ENCODE measurements around the gene KCTD1.

KCTD1 gene

DNA sequence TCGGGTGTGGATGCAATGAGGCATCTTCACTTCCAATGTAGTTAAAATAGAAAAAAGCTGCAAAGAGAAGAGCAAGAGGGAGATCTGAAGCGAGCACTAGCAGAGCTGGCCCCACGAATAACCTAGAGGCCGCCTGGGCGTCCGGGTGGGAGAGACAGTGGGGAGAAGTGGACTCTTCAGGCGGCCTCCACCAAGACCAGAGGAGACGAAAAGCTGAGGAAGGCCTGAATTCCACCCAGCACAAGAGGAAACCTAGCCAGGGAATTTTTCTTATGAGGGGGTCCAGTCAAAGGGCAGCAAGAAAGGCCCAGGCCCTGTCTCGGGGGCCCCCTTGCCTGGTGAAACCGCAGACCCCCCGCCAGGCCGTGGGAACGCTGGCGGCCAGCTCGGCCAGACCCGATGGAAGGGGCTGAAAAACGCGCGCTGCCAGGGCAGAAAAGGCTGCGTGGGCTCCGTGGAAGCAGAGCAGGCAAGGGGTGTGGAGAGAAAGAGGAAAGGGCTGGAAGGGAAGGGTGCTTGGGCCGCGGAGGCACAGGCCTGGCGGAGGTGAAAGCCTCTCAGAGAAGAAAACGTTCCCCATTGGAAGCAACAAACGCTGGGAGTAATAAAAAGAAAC is 69.2 kb downstream of the KCTD1 start:
- H3K27me3 ChIP-seq (ENCODE audit: insufficient read depth, poor library complexity, severe bottlenecking): peaks cover 3% of the 10 kb centered on the region
- no peak overlapping the region for H3K4me3 ChIP-seq (replicated peaks; ENCODE audit: insufficient read depth, low read length)
- no peak overlapping the region for H3K27ac ChIP-seq (replicated peaks)
- no peak for TF ChIP-seq POLR2AphosphoS5 (IDR thresholded peaks at IDR 0.05; ENCODE audit: low read depth)
- no peak for TF ChIP-seq GABPA (IDR thresholded peaks at IDR 0.05; ENCODE audit: low read depth)
- TF ChIP-seq, protein P1, sequence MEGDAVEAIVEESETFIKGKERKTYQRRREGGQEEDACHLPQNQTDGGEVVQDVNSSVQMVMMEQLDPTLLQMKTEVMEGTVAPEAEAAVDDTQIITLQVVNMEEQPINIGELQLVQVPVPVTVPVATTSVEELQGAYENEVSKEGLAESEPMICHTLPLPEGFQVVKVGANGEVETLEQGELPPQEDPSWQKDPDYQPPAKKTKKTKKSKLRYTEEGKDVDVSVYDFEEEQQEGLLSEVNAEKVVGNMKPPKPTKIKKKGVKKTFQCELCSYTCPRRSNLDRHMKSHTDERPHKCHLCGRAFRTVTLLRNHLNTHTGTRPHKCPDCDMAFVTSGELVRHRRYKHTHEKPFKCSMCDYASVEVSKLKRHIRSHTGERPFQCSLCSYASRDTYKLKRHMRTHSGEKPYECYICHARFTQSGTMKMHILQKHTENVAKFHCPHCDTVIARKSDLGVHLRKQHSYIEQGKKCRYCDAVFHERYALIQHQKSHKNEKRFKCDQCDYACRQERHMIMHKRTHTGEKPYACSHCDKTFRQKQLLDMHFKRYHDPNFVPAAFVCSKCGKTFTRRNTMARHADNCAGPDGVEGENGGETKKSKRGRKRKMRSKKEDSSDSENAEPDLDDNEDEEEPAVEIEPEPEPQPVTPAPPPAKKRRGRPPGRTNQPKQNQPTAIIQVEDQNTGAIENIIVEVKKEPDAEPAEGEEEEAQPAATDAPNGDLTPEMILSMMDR (IDR thresholded peaks at IDR 0.05; ENCODE audit: insufficient read depth, low read length): no peak
- TF ChIP-seq, protein P2, sequence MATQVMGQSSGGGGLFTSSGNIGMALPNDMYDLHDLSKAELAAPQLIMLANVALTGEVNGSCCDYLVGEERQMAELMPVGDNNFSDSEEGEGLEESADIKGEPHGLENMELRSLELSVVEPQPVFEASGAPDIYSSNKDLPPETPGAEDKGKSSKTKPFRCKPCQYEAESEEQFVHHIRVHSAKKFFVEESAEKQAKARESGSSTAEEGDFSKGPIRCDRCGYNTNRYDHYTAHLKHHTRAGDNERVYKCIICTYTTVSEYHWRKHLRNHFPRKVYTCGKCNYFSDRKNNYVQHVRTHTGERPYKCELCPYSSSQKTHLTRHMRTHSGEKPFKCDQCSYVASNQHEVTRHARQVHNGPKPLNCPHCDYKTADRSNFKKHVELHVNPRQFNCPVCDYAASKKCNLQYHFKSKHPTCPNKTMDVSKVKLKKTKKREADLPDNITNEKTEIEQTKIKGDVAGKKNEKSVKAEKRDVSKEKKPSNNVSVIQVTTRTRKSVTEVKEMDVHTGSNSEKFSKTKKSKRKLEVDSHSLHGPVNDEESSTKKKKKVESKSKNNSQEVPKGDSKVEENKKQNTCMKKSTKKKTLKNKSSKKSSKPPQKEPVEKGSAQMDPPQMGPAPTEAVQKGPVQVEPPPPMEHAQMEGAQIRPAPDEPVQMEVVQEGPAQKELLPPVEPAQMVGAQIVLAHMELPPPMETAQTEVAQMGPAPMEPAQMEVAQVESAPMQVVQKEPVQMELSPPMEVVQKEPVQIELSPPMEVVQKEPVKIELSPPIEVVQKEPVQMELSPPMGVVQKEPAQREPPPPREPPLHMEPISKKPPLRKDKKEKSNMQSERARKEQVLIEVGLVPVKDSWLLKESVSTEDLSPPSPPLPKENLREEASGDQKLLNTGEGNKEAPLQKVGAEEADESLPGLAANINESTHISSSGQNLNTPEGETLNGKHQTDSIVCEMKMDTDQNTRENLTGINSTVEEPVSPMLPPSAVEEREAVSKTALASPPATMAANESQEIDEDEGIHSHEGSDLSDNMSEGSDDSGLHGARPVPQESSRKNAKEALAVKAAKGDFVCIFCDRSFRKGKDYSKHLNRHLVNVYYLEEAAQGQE (IDR thresholded peaks at IDR 0.05; ENCODE audit: insufficient replicate concordance, low read depth): no peak
- TF ChIP-seq SPI1 (IDR thresholded peaks at IDR 0.05; ENCODE audit: borderline replicate concordance, low read depth): no peak
- DNase-seq (ENCODE audit: low read depth in 1 of 2, low spot score in 1 of 2): no peak

DNA sequence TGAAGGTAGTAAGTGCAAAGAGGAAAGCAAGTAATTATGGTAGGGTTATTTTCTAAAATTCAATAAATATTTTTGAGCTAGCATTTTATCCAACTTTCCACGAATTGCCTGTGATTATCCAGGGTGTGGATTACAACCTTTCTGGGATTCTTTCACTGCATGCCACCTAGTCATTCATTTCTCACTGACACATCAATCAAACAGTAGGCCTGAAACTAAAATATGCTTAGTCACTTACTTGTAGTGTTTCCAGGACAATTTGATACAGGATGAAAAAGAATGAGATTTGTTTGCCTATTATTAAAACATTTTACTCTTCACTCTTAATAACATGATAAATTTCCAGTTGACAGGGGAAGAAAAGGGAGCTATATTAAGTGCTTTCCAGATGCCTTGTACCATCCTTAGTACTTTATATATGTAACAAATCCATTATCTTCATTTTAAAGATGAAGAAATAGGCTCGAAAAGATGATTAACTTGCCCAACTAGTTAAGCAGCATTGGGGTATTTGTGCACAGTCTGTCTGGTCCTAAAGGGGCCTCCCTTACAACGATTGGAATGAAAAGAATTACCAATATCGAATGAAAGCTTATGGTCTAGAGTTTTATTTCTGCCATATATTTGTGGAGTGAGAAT is 70.4 kb downstream of the KCTD1 start:
- peaks cover 3% of the 10 kb centered on the region for H3K27me3 ChIP-seq (ENCODE audit: insufficient read depth, poor library complexity, severe bottlenecking)
- H3K27ac ChIP-seq (replicated peaks): no peak overlapping the region
- H3K4me3 ChIP-seq (replicated peaks; ENCODE audit: insufficient read depth, low read length): no peak overlapping the region
- no peak for TF ChIP-seq GABPA (IDR thresholded peaks at IDR 0.05; ENCODE audit: low read depth)
- TF ChIP-seq SPI1 (IDR thresholded peaks at IDR 0.05; ENCODE audit: borderline replicate concordance, low read depth): no peak
- no peak for TF ChIP-seq POLR2AphosphoS5 (IDR thresholded peaks at IDR 0.05; ENCODE audit: low read depth)
- TF ChIP-seq, protein P2 (IDR thresholded peaks at IDR 0.05; ENCODE audit: insufficient replicate concordance, low read depth): no peak
- TF ChIP-seq, protein P1 (IDR thresholded peaks at IDR 0.05; ENCODE audit: insufficient read depth, low read length): no peak
- DNase-seq (ENCODE audit: low read depth in 1 of 2, low spot score in 1 of 2): no peak

DNA sequence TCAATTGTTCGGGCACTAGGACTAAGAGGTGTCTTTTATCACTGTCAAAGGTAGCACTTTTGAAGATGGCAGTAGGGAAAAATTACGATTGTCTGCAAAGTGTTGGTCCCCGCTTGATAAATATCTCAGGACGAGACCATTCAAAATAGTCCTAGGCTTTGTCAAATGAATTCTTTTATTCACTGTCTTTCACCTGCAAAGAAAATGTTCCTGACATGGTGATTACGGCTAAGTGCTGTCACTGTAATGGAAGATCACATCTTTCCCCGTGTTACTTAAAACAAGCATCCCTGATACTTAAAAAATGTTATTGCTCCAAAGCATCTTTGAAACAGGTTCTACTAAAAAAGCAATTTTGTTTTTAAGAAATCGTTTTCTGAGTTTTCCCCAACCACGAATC is 71.7 kb downstream of the KCTD1 start:
- no peak for DNase-seq (ENCODE audit: low read depth in 1 of 2, low spot score in 1 of 2)
- peaks cover 3% of the 10 kb centered on the region for H3K27me3 ChIP-seq (ENCODE audit: insufficient read depth, poor library complexity, severe bottlenecking)
- TF ChIP-seq POLR2AphosphoS5 (IDR thresholded peaks at IDR 0.05; ENCODE audit: low read depth) (no peak), GABPA (IDR thresholded peaks at IDR 0.05; ENCODE audit: low read depth) (no peak), SPI1 (IDR thresholded peaks at IDR 0.05; ENCODE audit: borderline replicate concordance, low read depth) (no peak)
- TF ChIP-seq, protein P1 (IDR thresholded peaks at IDR 0.05; ENCODE audit: insufficient read depth, low read length): no peak
- TF ChIP-seq, protein P2 (IDR thresholded peaks at IDR 0.05; ENCODE audit: insufficient replicate concordance, low read depth): no peak
- H3K27ac ChIP-seq (replicated peaks): no peak overlapping the region
- no peak overlapping the region for H3K4me3 ChIP-seq (replicated peaks; ENCODE audit: insufficient read depth, low read length)
